Fibroblast of villous mesenchyme (primary cell): ENCODE measurements around the gene GALNT16. TPM values are rescaled to one million over a fixed set of nuclear protein-coding genes. Genes with fewer than 3 reads are reported as not detected.

Source experiments
- total RNA-seq: library from RNA; depleted of rRNA; stranded (reverse); fragments of >200 nt; gene quantifications from 2 replicates; pipeline ENCODE4 v1.2.3, GENCODE V29; 2012

Gene GALNT16
- total RNA-seq, 1 donor = under 0.01 TPM

Other genes starting within 250 kb of the GALNT16 start
- 24.2 and 30.0 TPM in 2 replicates for gene DCAF5, start 107.0 kb upstream of the GALNT16 start, total RNA-seq
- gene EXD2, start 68.7 kb upstream of the GALNT16 start, total RNA-seq = 16.8 and 18.6 TPM in 2 replicates
- gene ERH, start 138.1 kb downstream of the GALNT16 start, total RNA-seq = 108 and 121 TPM in 2 replicates
- 114 and 159 TPM in 2 replicates for gene SLC39A9, start 138.5 kb downstream of the GALNT16 start, total RNA-seq
- gene PLEKHD1, start 224.6 kb downstream of the GALNT16 start, total RNA-seq = under 0.01 TPM in 1 of 2 replicates, not detected in the other